HFFc6 (cell line): Measurements from ENCODE around the gene GRIA2. TPM values are rescaled to one million over a fixed set of nuclear protein-coding genes. Genes with fewer than 3 reads are reported as not detected.

ENCODE experiments used
- DNase-seq: peaks from one replicate; pipeline ENCODE4 v3.0.0-alpha.2; 2018
- H3K27ac Mint-ChIP-seq: 2 replicates; pipeline ENCODE4 v1.8.0; 2020; ENCODE audit warnings: mild to moderate bottlenecking, mixed read lengths
- H3K27me3 Mint-ChIP-seq: 2 replicates; pipeline ENCODE4 v1.8.0; 2021; ENCODE audit warnings: mild to moderate bottlenecking, moderate library complexity, mixed read lengths; ENCODE audit not compliant: insufficient read depth
- H3K36me3 Mint-ChIP-seq: 2 replicates; pipeline ENCODE4 v1.8.0; 2021; ENCODE audit warnings: low read depth, mixed read lengths
- H3K4me1 Mint-ChIP-seq: 2 replicates; pipeline ENCODE4 v1.8.0; 2020; ENCODE audit warnings: low read depth, mixed read lengths
- H3K4me3 Mint-ChIP-seq: 2 replicates; pipeline ENCODE4 v1.8.0; 2020; ENCODE audit warnings: mild to moderate bottlenecking, moderate library complexity, mixed read lengths
- H3K9me3 Mint-ChIP-seq: 2 replicates; pipeline ENCODE4 v1.8.0; 2020; ENCODE audit warnings: mild to moderate bottlenecking, mixed read lengths
- total RNA-seq, 6 experiments: library from RNA; stranded (reverse); fragmentation: NEBNext Ultra II Directional; extraction: Animal tissue kit (Norgen Biotek cat#: 25700); gene quantifications; 2 replicates in 1 of 6; 3 replicates in 5 of 6; pipeline ENCODE4 v1.2.3, GENCODE V29; 2021
- TF ChIP-seq, protein P1 (sequence below): fragments of 200-600 bp; sonication (generic); IDR thresholded peaks from 2 replicates; pipeline ENCODE4 v1.5.0; 2021; ENCODE audit warnings: antibody characterized with exemption, mild to moderate bottlenecking

The GRIA2 gene
- total RNA-seq, 6 experiments from 2014 or later = not detected

DNA sequence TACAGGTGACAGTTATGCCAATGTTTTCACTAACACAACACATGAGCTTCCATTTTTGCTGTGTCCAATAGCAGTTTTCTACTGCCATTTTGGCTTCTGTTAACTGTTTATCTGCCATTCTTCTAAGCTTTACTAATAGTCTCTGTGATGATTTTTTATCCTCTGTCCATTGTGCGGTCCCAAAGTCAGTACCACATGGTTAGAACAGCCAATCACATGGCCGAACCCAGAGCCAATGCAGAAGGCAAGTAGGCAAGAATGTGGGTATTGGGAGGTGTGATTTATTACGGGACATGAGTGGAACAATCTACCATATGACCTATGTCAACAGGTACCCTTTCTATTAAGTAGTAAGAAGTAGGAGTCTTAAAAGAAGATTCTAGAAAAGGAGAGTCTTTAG, 61.5 kb downstream of the GRIA2 start:
- H3K27ac Mint-ChIP-seq = no peak overlapping the region
- H3K4me3 Mint-ChIP-seq = no peak overlapping the region
- DNase-seq = no peak
- no peaks in the 10 kb centered on the region for H3K4me1 Mint-ChIP-seq
- H3K9me3 Mint-ChIP-seq = no peaks in the 10 kb centered on the region
- TF ChIP-seq, protein P1, sequence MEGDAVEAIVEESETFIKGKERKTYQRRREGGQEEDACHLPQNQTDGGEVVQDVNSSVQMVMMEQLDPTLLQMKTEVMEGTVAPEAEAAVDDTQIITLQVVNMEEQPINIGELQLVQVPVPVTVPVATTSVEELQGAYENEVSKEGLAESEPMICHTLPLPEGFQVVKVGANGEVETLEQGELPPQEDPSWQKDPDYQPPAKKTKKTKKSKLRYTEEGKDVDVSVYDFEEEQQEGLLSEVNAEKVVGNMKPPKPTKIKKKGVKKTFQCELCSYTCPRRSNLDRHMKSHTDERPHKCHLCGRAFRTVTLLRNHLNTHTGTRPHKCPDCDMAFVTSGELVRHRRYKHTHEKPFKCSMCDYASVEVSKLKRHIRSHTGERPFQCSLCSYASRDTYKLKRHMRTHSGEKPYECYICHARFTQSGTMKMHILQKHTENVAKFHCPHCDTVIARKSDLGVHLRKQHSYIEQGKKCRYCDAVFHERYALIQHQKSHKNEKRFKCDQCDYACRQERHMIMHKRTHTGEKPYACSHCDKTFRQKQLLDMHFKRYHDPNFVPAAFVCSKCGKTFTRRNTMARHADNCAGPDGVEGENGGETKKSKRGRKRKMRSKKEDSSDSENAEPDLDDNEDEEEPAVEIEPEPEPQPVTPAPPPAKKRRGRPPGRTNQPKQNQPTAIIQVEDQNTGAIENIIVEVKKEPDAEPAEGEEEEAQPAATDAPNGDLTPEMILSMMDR = no peak
- no peaks in the 10 kb centered on the region for H3K36me3 Mint-ChIP-seq
- H3K27me3 Mint-ChIP-seq = no peaks in the 10 kb centered on the region

DNA sequence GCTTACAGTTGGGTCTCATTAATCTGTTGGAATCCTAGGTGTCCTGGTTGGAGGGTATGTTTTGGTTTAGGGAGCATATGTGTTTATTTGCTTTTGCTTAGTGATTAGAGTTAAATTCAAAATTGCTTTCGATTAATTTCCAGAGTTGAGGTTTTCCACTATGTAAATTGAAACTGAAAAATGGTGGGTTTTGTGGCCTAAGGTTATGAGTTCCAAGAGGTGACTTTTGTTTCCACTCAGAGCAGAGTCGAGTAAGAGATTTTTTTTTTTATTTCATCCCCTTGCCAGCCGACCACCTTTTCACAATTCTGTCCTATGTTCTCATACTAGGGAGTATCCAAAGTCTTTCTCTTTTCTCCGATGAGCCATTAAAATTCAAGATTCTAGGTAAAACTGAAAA, 66.9 kb downstream of the GRIA2 start:
- no peak for DNase-seq
- Mint-ChIP-seq H3K36me3 (no peaks in the 10 kb centered on the region), H3K4me3 (no peak overlapping the region), H3K9me3 (no peaks in the 10 kb centered on the region), H3K27me3 (no peaks in the 10 kb centered on the region; the same call in 1 of the 2 replicates), H3K27ac (no peak overlapping the region), H3K4me1 (peaks cover 11% of the 10 kb centered on the region)
- TF ChIP-seq, protein P1 = no peak

DNA sequence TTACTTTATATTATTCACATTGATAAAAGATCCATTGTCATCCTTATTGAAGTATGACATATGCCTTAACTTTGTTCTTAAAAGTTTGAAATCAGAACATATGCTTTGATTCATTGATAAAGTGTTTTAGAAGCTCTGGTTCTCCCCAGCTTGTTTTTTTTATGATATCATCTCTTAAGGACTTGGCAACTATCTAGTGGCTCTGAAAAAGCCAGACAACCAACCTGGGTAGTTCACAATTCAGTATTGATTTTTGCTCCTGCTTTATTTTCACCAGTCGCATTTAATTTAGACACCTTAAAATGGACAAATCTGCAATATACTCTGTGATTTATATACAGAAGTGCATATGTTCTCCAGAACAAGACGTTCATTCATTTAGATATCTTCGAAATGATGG, 70.1 kb downstream of the GRIA2 start:
- Mint-ChIP-seq H3K36me3 (no peaks in the 10 kb centered on the region), H3K27ac (no peak overlapping the region), H3K9me3 (no peaks in the 10 kb centered on the region), H3K4me1 (peaks cover 11% of the 10 kb centered on the region), H3K27me3 (peaks cover 2% of the 10 kb centered on the region; the same call in 1 of the 2 replicates), H3K4me3 (no peak overlapping the region)
- no peak for DNase-seq
- TF ChIP-seq, protein P1 = no peak

DNA sequence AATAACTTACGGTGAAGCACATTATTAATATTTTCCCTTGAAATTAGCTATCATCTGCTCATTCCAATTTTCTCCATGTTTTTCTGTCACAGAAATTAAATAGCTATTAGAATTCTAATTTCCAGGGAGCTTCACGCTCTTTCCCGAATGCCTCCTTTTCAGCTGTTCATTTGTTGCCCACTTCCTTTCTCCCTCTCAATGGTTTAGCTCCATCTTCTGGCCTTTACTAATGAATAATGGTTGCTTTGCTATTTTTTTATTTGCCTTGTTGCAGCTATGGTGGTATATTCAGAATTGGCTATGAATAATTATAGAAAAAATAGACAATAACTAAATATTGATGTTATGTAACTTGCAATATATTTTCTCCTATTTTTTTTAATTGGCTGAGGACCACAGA, 70.5 kb downstream of the GRIA2 start:
- Mint-ChIP-seq H3K27me3 (peaks cover 2% of the 10 kb centered on the region; the same call in 1 of the 2 replicates), H3K4me3 (peak overlapping the region; percentile 63), H3K4me1 (peaks cover 11% of the 10 kb centered on the region), H3K27ac (no peak overlapping the region), H3K9me3 (no peaks in the 10 kb centered on the region), H3K36me3 (no peaks in the 10 kb centered on the region)
- DNase-seq = no peak
- TF ChIP-seq, protein P1 = peak; percentile 56

DNA sequence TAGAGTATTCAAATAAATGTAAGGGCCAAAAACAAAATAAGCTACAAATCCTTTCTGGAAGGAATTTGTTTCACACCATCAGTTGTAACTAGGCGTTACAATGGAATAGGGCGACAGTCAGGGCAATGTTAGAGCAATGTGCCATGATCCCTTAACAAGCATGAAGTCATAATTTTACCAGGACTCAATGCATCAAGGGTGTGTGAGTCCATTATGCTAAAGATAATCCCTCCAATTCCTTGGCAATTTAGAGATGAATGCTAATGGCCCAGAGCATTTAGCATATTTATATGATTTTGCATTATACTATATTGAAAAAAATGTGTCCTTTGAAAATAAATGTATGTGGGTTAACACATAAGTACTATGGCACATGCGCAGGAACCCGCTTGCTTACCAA, 73.1 kb downstream of the GRIA2 start:
- Mint-ChIP-seq H3K9me3 (no peaks in the 10 kb centered on the region), H3K4me1 (peaks cover 11% of the 10 kb centered on the region), H3K27me3 (peaks cover 2% of the 10 kb centered on the region; the same call in 1 of the 2 replicates), H3K36me3 (no peaks in the 10 kb centered on the region), H3K27ac (no peak overlapping the region), H3K4me3 (no peak overlapping the region)
- TF ChIP-seq, protein P1 = no peak
- DNase-seq = no peak

DNA sequence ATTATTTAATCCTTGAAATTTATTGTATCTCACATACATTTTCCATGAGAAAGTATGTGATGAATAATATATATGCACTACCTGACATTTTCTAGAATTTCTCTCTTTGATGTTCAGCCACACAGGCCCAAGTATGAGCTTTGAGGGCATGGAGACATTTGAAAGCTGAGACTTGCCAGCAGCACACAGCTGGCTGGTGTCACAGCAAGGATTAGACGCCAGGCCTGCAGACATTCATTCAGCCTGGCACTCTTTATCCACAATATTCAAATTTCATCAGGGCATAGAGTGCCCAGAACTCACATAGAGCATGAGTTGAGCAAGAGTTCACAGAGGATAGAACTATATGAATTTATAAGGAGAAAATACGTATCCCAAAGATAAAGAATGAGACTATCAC, 74.0 kb downstream of the GRIA2 start:
- no peaks in the 10 kb centered on the region for H3K9me3 Mint-ChIP-seq
- TF ChIP-seq, protein P1 = no peak
- no peak for DNase-seq
- no peak overlapping the region for H3K4me3 Mint-ChIP-seq
- peaks cover 2% of the 10 kb centered on the region; the same call in 1 of the 2 replicates for H3K27me3 Mint-ChIP-seq
- no peaks in the 10 kb centered on the region for H3K36me3 Mint-ChIP-seq
- H3K4me1 Mint-ChIP-seq = peaks cover 11% of the 10 kb centered on the region
- H3K27ac Mint-ChIP-seq = no peak overlapping the region
